ENCODE measurements around the gene PRRG3.

PRRG3 gene

GRCh38 chrX:151694661-151695582 lies at the start of gene PRRG3:
Gene PRRG3, plus strand, starts transcription at chrX:151695458. Its CDS starts 3,357 bp downstream, at chrX:151698815.
- Histone ChIP-seq H3K27me3 (ENCODE audit: insufficient read depth, low read length) (0 out of 2 replicates have a peak, but pooled peaks cover 4% of the 10 kb centered on the region), H3K4me3 (ENCODE audit: low read depth, low read length) (no peak within 1 kb of the TSS), H3K27ac (ENCODE audit: low read depth, low read length) (no peak within 1 kb of the TSS), H2AFZ (ENCODE audit: low read length, unreplicated experiment) (no peak within 1 kb of the TSS), H3K79me2 (ENCODE audit: control insufficient read depth, insufficient read depth, low read length, unreplicated experiment) (no peaks in the 10 kb centered on the region), H3K4me1 (ENCODE audit: control insufficient read depth, insufficient read depth, low read length, unreplicated experiment) (no peaks in the 10 kb centered on the region), H3K36me3 (ENCODE audit: insufficient read depth, low read length) (no peaks in the 10 kb centered on the region)

GRCh38 chrX:151675121-151675746 lies 20.0 kb upstream of the PRRG3 start:
- Histone ChIP-seq H3K4me3 (ENCODE audit: low read depth, low read length) (no peak overlapping the region), H3K27me3 (ENCODE audit: insufficient read depth, low read length) (no peaks in the 10 kb centered on the region), H3K27ac (ENCODE audit: low read depth, low read length) (no peak overlapping the region), H3K79me2 (ENCODE audit: control insufficient read depth, insufficient read depth, low read length, unreplicated experiment) (no peaks in the 10 kb centered on the region), H3K4me1 (ENCODE audit: control insufficient read depth, insufficient read depth, low read length, unreplicated experiment) (no peaks in the 10 kb centered on the region), H3K36me3 (ENCODE audit: insufficient read depth, low read length) (no peaks in the 10 kb centered on the region), H2AFZ (ENCODE audit: low read length, unreplicated experiment) (no peak overlapping the region)

- no peaks in the 10 kb centered on the region for H3K79me2 ChIP-seq (ENCODE audit: control insufficient read depth, insufficient read depth, low read length, unreplicated experiment)
- H2AFZ ChIP-seq (ENCODE audit: low read length, unreplicated experiment): no peak overlapping the region
- no peaks in the 10 kb centered on the region for H3K4me1 ChIP-seq (ENCODE audit: control insufficient read depth, insufficient read depth, low read length, unreplicated experiment)
- H3K27ac ChIP-seq (ENCODE audit: low read depth, low read length): no peak overlapping the region
- no peak overlapping the region for H3K4me3 ChIP-seq (ENCODE audit: low read depth, low read length)
- H3K36me3 ChIP-seq (ENCODE audit: insufficient read depth, low read length): no peaks in the 10 kb centered on the region
- H3K27me3 ChIP-seq (ENCODE audit: insufficient read depth, low read length): no peaks in the 10 kb centered on the region
These were observed 19.1 kb upstream of the PRRG3 start for GRCh38 chrX:151676196-151676595.

- no peaks in the 10 kb centered on the region for H3K36me3 ChIP-seq (ENCODE audit: insufficient read depth, low read length)
- no peak overlapping the region for H3K4me3 ChIP-seq (ENCODE audit: low read depth, low read length)
- no peaks in the 10 kb centered on the region for H3K27me3 ChIP-seq (ENCODE audit: insufficient read depth, low read length)
- no peaks in the 10 kb centered on the region for H3K4me1 ChIP-seq (ENCODE audit: control insufficient read depth, insufficient read depth, low read length, unreplicated experiment)
- H2AFZ ChIP-seq (ENCODE audit: low read length, unreplicated experiment): no peak overlapping the region
- no peaks in the 10 kb centered on the region for H3K79me2 ChIP-seq (ENCODE audit: control insufficient read depth, insufficient read depth, low read length, unreplicated experiment)
- no peak overlapping the region for H3K27ac ChIP-seq (ENCODE audit: low read depth, low read length)
These were observed 15.4 kb upstream of the PRRG3 start for GRCh38 chrX:151679798-151680402.

GRCh38 chrX:151680805-151681204 lies 14.5 kb upstream of the PRRG3 start:
- Histone ChIP-seq H3K4me3 (ENCODE audit: low read depth, low read length) (no peak overlapping the region), H3K27me3 (ENCODE audit: insufficient read depth, low read length) (no peaks in the 10 kb centered on the region), H3K79me2 (ENCODE audit: control insufficient read depth, insufficient read depth, low read length, unreplicated experiment) (no peaks in the 10 kb centered on the region), H3K27ac (ENCODE audit: low read depth, low read length) (no peak overlapping the region), H3K4me1 (ENCODE audit: control insufficient read depth, insufficient read depth, low read length, unreplicated experiment) (no peaks in the 10 kb centered on the region), H3K36me3 (ENCODE audit: insufficient read depth, low read length) (no peaks in the 10 kb centered on the region), H2AFZ (ENCODE audit: low read length, unreplicated experiment) (no peak overlapping the region)

GRCh38 chrX:151687635-151688034 lies 7.6 kb upstream of the PRRG3 start:
- H3K36me3 ChIP-seq (ENCODE audit: insufficient read depth, low read length): no peaks in the 10 kb centered on the region
- H3K27ac ChIP-seq (ENCODE audit: low read depth, low read length): no peak overlapping the region
- H3K4me1 ChIP-seq (ENCODE audit: control insufficient read depth, insufficient read depth, low read length, unreplicated experiment): no peaks in the 10 kb centered on the region
- no peaks in the 10 kb centered on the region for H3K79me2 ChIP-seq (ENCODE audit: control insufficient read depth, insufficient read depth, low read length, unreplicated experiment)
- H3K4me3 ChIP-seq (ENCODE audit: low read depth, low read length): no peak overlapping the region
- no peaks in the 10 kb centered on the region for H3K27me3 ChIP-seq (ENCODE audit: insufficient read depth, low read length)
- H2AFZ ChIP-seq (ENCODE audit: low read length, unreplicated experiment): no peak overlapping the region

GRCh38 chrX:151688695-151689094 lies 6.6 kb upstream of the PRRG3 start:
- no peak overlapping the region for H2AFZ ChIP-seq (ENCODE audit: low read length, unreplicated experiment)
- no peaks in the 10 kb centered on the region for H3K36me3 ChIP-seq (ENCODE audit: insufficient read depth, low read length)
- no peak overlapping the region for H3K4me3 ChIP-seq (ENCODE audit: low read depth, low read length)
- H3K27ac ChIP-seq (ENCODE audit: low read depth, low read length): no peak overlapping the region
- no peaks in the 10 kb centered on the region for H3K27me3 ChIP-seq (ENCODE audit: insufficient read depth, low read length)
- no peaks in the 10 kb centered on the region for H3K4me1 ChIP-seq (ENCODE audit: control insufficient read depth, insufficient read depth, low read length, unreplicated experiment)
- H3K79me2 ChIP-seq (ENCODE audit: control insufficient read depth, insufficient read depth, low read length, unreplicated experiment): no peaks in the 10 kb centered on the region

- Histone ChIP-seq H3K27ac (ENCODE audit: low read depth, low read length) (no peak overlapping the region), H3K4me1 (ENCODE audit: control insufficient read depth, insufficient read depth, low read length, unreplicated experiment) (no peaks in the 10 kb centered on the region), H3K36me3 (ENCODE audit: insufficient read depth, low read length) (no peaks in the 10 kb centered on the region), H3K27me3 (ENCODE audit: insufficient read depth, low read length) (0 out of 2 replicates have a peak, but pooled peaks cover 4% of the 10 kb centered on the region), H3K4me3 (ENCODE audit: low read depth, low read length) (no peak overlapping the region), H2AFZ (ENCODE audit: low read length, unreplicated experiment) (no peak overlapping the region), H3K79me2 (ENCODE audit: control insufficient read depth, insufficient read depth, low read length, unreplicated experiment) (no peaks in the 10 kb centered on the region)
These were observed 2.4 kb upstream of the PRRG3 start for GRCh38 chrX:151692825-151693224.

- no peaks in the 10 kb centered on the region for H3K36me3 ChIP-seq (ENCODE audit: insufficient read depth, low read length)
- H3K27ac ChIP-seq (ENCODE audit: low read depth, low read length): no peak overlapping the region
- no peaks in the 10 kb centered on the region for H3K4me1 ChIP-seq (ENCODE audit: control insufficient read depth, insufficient read depth, low read length, unreplicated experiment)
- 0 out of 2 replicates have a peak, but pooled peaks cover 4% of the 10 kb centered on the region for H3K27me3 ChIP-seq (ENCODE audit: insufficient read depth, low read length)
- no peak overlapping the region for H2AFZ ChIP-seq (ENCODE audit: low read length, unreplicated experiment)
- no peak overlapping the region for H3K4me3 ChIP-seq (ENCODE audit: low read depth, low read length)
- H3K79me2 ChIP-seq (ENCODE audit: control insufficient read depth, insufficient read depth, low read length, unreplicated experiment): no peaks in the 10 kb centered on the region
These were observed 1.1 kb upstream of the PRRG3 start for GRCh38 chrX:151694121-151694520.

GRCh38 chrX:151695583-151696340 lies 504 bp downstream of the PRRG3 start:
- no peak overlapping the region for H3K4me3 ChIP-seq (ENCODE audit: low read depth, low read length)
- 0 out of 2 replicates have a peak, but pooled peaks cover 4% of the 10 kb centered on the region for H3K27me3 ChIP-seq (ENCODE audit: insufficient read depth, low read length)
- no peak overlapping the region for H3K27ac ChIP-seq (ENCODE audit: low read depth, low read length)
- H2AFZ ChIP-seq (ENCODE audit: low read length, unreplicated experiment): no peak overlapping the region
- H3K36me3 ChIP-seq (ENCODE audit: insufficient read depth, low read length): no peaks in the 10 kb centered on the region
- no peaks in the 10 kb centered on the region for H3K79me2 ChIP-seq (ENCODE audit: control insufficient read depth, insufficient read depth, low read length, unreplicated experiment)
- H3K4me1 ChIP-seq (ENCODE audit: control insufficient read depth, insufficient read depth, low read length, unreplicated experiment): no peaks in the 10 kb centered on the region
